Sigmoid colon (tissue), 4 donors: ENCODE data around the gene GPR150.

Source experiments
- EP300 ChIP-seq, 4 donors: sonication (generic); formaldehyde crosslinking; IDR thresholded peaks; one replicate each; pipeline ENCODE4 v1.6.1; 2017; ENCODE audit warnings: antibody characterized with exemption in 4 of 4
- TF ChIP-seq, protein P1 (sequence below), 4 experiments: fragments of 450-650 bp in 3 of 4; fragments of 200-600 bp in 1 of 4; IDR thresholded peaks; one replicate each; pipeline ENCODE4 v1.5.1; 2016 to 2019; ENCODE audit warnings: antibody characterized with exemption in 4 of 4, mild to moderate bottlenecking in 3 of 4, moderate library complexity in 2 of 4

DNA sequence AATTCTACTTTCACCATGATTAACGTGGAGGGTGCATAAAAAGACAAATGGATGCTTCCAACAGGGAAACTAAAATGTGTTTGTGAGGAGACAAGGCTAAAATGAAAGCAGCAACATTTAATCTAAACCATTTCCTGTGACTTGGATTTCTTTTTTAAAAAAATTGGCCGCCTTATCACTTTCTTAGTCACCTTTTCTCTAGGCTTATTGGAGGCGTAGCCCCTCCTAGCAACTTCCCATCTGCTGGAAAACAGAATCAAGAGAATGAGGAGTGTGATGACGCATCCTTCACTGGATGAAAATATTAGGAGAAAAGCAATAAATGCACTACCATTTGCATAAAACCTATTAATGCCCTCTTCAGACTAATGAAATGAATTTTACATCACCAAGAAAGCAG, 791 bp upstream of the GPR150 start:
- no peak for TF ChIP-seq EP300 (IDR thresholded peaks at IDR 0.05)
- TF ChIP-seq, protein P1, sequence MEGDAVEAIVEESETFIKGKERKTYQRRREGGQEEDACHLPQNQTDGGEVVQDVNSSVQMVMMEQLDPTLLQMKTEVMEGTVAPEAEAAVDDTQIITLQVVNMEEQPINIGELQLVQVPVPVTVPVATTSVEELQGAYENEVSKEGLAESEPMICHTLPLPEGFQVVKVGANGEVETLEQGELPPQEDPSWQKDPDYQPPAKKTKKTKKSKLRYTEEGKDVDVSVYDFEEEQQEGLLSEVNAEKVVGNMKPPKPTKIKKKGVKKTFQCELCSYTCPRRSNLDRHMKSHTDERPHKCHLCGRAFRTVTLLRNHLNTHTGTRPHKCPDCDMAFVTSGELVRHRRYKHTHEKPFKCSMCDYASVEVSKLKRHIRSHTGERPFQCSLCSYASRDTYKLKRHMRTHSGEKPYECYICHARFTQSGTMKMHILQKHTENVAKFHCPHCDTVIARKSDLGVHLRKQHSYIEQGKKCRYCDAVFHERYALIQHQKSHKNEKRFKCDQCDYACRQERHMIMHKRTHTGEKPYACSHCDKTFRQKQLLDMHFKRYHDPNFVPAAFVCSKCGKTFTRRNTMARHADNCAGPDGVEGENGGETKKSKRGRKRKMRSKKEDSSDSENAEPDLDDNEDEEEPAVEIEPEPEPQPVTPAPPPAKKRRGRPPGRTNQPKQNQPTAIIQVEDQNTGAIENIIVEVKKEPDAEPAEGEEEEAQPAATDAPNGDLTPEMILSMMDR (IDR thresholded peaks at IDR 0.05) = no peak
